Loucy (cell line): Measurements from ENCODE around the gene TBX1.

Source experiments
- H2AFZ ChIP-seq: fragments of 200-600 bp; sonication (generic); 2 replicates; pipeline ENCODE4 v1.6.0; 2016; ENCODE audit warnings: antibody characterized with exemption, mild to moderate bottlenecking, low read length, moderate library complexity
- H3F3A ChIP-seq: fragments of 200-600 bp; 2 replicates; pipeline ENCODE4 v1.6.0; 2016; ENCODE audit warnings: antibody characterized with exemption, low read depth, mild to moderate bottlenecking
- H3K27me3 ChIP-seq: fragments of 200-600 bp; sonication (generic); 2 replicates; pipeline ENCODE4 v1.6.1; 2014; ENCODE audit warnings: low read length, mild to moderate bottlenecking; ENCODE audit not compliant: insufficient read depth, poor library complexity, severe bottlenecking
- H3K36me3 ChIP-seq: fragments of 200-600 bp; sonication (generic); 2 replicates; pipeline ENCODE4 v1.6.1; 2016; ENCODE audit warnings: low read length; ENCODE audit not compliant: insufficient read depth
- H3K4me1 ChIP-seq: fragments of 200-600 bp; sonication (generic); 2 replicates; pipeline ENCODE4 v1.5.1; 2014; ENCODE audit warnings: low read length, mild to moderate bottlenecking; ENCODE audit not compliant: insufficient read depth, poor library complexity, severe bottlenecking
- H3K4me2 ChIP-seq: fragments of 200-600 bp; sonication (generic); 2 replicates; pipeline ENCODE4 v1.6.0; 2014; ENCODE audit warnings: antibody characterized with exemption, low read length, low read depth, mild to moderate bottlenecking; ENCODE audit not compliant: poor library complexity, severe bottlenecking
- H3K4me3 ChIP-seq: fragments of 200-600 bp; sonication (generic); 2 replicates; pipeline ENCODE4 v1.5.1; 2014; ENCODE audit warnings: low read length, mild to moderate bottlenecking, mixed read lengths; ENCODE audit not compliant: poor library complexity, severe bottlenecking
- H3K79me2 ChIP-seq: fragments of 200-600 bp; sonication (generic); 2 replicates; pipeline ENCODE4 v1.6.1; 2014; ENCODE audit warnings: low read length; ENCODE audit not compliant: insufficient read depth
- H3K9ac ChIP-seq: fragments of 200-600 bp; sonication (generic); 2 replicates; pipeline ENCODE4 v1.6.0; 2014; ENCODE audit warnings: mild to moderate bottlenecking, low read depth, low read length, moderate library complexity; ENCODE audit not compliant: poor library complexity, severe bottlenecking
- H3K9me2 ChIP-seq: fragments of 200-600 bp; sonication (generic); replicated peaks from 2 replicates; pipeline ENCODE4 v1.6.1; 2016; ENCODE audit warnings: low read depth, low read length, mixed read lengths
- H3K9me3 ChIP-seq: fragments of 200-600 bp; sonication (generic); 2 replicates; pipeline ENCODE4 v1.6.1; 2014; ENCODE audit warnings: mild to moderate bottlenecking, antibody characterized with exemption, low read length, low read depth; ENCODE audit not compliant: insufficient read depth
- H4K20me1 ChIP-seq: fragments of 200-600 bp; sonication (generic); 2 replicates; pipeline ENCODE4 v1.6.0; 2014; ENCODE audit warnings: antibody characterized with exemption, low read length, mild to moderate bottlenecking; ENCODE audit not compliant: insufficient read depth, poor library complexity, severe bottlenecking
- EZH2phosphoT487 ChIP-seq: fragments of 200-600 bp; IDR thresholded peaks from 2 replicates; pipeline ENCODE4 v1.6.1; 2018; ENCODE audit warnings: antibody characterized with exemption, mild to moderate bottlenecking, moderate library complexity, borderline replicate concordance
- TF ChIP-seq, protein P1 (sequence below): fragments of 200-600 bp; sonication (generic); conservative IDR thresholded peaks from 2 replicates; pipeline ENCODE4 v1.5.1; 2014; ENCODE audit warnings: mild to moderate bottlenecking, antibody characterized with exemption, low read length

TBX1 gene

GRCh38 chr22:19772422-19772672 is 11.8 kb downstream of the TBX1 start:
- H3K4me3 ChIP-seq, result no peak overlapping the region
- H3K36me3 ChIP-seq, result no peaks in the 10 kb centered on the region
- no peak for TF ChIP-seq EZH2phosphoT487
- TF ChIP-seq, protein P1, sequence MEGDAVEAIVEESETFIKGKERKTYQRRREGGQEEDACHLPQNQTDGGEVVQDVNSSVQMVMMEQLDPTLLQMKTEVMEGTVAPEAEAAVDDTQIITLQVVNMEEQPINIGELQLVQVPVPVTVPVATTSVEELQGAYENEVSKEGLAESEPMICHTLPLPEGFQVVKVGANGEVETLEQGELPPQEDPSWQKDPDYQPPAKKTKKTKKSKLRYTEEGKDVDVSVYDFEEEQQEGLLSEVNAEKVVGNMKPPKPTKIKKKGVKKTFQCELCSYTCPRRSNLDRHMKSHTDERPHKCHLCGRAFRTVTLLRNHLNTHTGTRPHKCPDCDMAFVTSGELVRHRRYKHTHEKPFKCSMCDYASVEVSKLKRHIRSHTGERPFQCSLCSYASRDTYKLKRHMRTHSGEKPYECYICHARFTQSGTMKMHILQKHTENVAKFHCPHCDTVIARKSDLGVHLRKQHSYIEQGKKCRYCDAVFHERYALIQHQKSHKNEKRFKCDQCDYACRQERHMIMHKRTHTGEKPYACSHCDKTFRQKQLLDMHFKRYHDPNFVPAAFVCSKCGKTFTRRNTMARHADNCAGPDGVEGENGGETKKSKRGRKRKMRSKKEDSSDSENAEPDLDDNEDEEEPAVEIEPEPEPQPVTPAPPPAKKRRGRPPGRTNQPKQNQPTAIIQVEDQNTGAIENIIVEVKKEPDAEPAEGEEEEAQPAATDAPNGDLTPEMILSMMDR, result no peak
- H4K20me1 ChIP-seq, result no peaks in the 10 kb centered on the region
- no peak overlapping the region for H3K9ac ChIP-seq
- H3F3A ChIP-seq, result no peaks in the 10 kb centered on the region
- H3K79me2 ChIP-seq, result peaks cover 22% of the 10 kb centered on the region; the same call in 1 of the 2 replicates
- no peaks in the 10 kb centered on the region for H3K27me3 ChIP-seq
- H3K9me2 ChIP-seq, result no peaks in the 10 kb centered on the region
- no peaks in the 10 kb centered on the region for H3K4me1 ChIP-seq
- no peak overlapping the region for H3K4me2 ChIP-seq
- no peaks in the 10 kb centered on the region for H3K9me3 ChIP-seq
- no peak overlapping the region for H2AFZ ChIP-seq

DNA sequence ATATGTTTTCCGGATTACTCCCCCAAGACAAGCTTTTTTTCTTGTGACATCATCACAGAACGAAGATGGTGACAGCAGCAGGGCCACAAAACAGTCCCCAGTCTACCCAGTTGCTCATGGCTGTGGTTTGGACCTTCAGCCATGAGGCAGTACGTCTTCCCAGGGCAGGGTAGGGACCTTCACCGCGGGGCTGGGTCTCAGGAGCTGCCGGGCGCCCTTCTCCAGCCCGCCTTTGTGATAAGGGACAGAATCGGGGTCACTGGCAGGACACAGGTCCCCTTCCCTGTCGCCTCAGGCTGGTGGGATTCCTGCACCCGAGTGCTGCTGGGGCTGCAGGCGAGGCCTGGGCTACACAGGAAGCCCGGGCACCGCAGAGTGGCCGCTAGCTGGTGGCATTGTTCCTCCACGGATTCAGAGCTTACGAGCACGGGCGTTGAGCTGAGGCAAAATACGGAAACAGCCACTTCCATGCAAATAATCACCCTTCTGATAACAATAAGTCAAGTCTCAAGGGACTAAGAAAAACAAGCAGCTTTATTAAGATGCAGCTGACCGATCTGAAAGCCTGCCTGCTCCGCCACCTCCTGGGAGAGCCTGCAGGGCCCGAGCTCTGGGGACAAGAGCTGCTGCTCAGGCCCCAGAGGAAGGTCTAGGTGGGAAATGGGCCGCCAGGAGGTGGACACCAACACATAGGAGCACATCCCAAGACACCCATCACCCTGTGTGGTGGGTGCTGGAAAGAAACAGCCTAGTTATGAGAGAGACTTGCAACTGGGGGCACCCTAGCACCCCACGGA is 12.3 kb downstream of the TBX1 start:
- no peaks in the 10 kb centered on the region for H3K4me1 ChIP-seq
- H2AFZ ChIP-seq, result no peak overlapping the region
- no peaks in the 10 kb centered on the region for H3F3A ChIP-seq
- no peak overlapping the region for H3K4me3 ChIP-seq
- no peaks in the 10 kb centered on the region for H3K36me3 ChIP-seq
- H3K79me2 ChIP-seq, result peaks cover 17% of the 10 kb centered on the region; the same call in 1 of the 2 replicates
- H3K9me2 ChIP-seq, result no peaks in the 10 kb centered on the region
- H3K9me3 ChIP-seq, result no peaks in the 10 kb centered on the region
- no peaks in the 10 kb centered on the region for H3K27me3 ChIP-seq
- no peak overlapping the region for H3K9ac ChIP-seq
- no peak overlapping the region for H3K4me2 ChIP-seq
- TF ChIP-seq, protein P1, result no peak
- no peak for TF ChIP-seq EZH2phosphoT487
- no peaks in the 10 kb centered on the region for H4K20me1 ChIP-seq

DNA sequence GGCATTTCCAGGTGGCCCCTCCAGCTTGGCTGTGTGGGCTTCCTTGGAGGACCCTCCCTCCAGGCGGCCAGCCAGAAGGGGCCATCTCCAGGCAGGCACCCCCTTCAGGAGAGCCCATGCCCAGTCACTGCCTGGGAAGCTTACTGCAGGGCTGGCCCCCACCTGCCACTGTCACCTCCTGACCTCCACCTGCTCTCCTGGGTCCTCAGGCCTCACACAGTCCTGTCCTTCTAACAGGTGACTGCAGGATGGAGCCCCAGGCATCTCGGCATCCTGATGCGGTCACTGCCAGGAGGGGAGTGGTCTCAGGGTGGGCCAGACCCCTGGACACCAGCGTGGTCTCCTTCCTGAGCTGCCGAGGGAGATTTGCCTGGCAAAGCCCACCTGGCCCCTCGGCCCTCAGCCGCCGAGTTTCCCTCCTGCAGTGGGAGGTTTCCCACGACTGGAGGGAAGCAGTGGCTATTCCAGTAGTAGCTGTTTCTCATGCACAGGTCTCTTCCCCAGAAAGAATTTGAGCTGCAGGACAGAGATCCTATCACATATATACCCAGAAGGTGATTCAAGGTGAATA is 13.0 kb downstream of the TBX1 start:
- no peak overlapping the region for H2AFZ ChIP-seq
- H3K4me3 ChIP-seq, result no peak overlapping the region
- no peak for TF ChIP-seq EZH2phosphoT487
- TF ChIP-seq, protein P1, result no peak
- H3K9me3 ChIP-seq, result no peaks in the 10 kb centered on the region
- H3K4me1 ChIP-seq, result no peaks in the 10 kb centered on the region
- no peaks in the 10 kb centered on the region for H3F3A ChIP-seq
- no peak overlapping the region for H3K4me2 ChIP-seq
- H3K36me3 ChIP-seq, result no peaks in the 10 kb centered on the region
- H4K20me1 ChIP-seq, result no peaks in the 10 kb centered on the region
- H3K79me2 ChIP-seq, result peaks cover 11% of the 10 kb centered on the region; the same call in 1 of the 2 replicates
- no peaks in the 10 kb centered on the region for H3K27me3 ChIP-seq
- H3K9ac ChIP-seq, result no peak overlapping the region
- H3K9me2 ChIP-seq, result no peaks in the 10 kb centered on the region
